Testis (tissue), 2 donors: ENCODE results near the gene KTI12.

Source experiments
- POLR2A ChIP-seq: fragments of 450-650 bp; IDR thresholded peaks from one replicate; pipeline ENCODE4 v1.6.1; 2017; ENCODE audit warnings: antibody characterized with exemption, mild to moderate bottlenecking, moderate library complexity
- TF ChIP-seq, protein P1 (sequence below), 3 experiments: fragments of 450-650 bp in 2 of 3; fragments of 200-600 bp in 1 of 3; sonication (generic) in 1 of 3; IDR thresholded peaks; one replicate each; pipeline ENCODE4 v1.5.1; 2016 to 2019; ENCODE audit warnings: antibody characterized with exemption in 3 of 3, mild to moderate bottlenecking in 2 of 3, moderate library complexity in 1 of 3

DNA sequence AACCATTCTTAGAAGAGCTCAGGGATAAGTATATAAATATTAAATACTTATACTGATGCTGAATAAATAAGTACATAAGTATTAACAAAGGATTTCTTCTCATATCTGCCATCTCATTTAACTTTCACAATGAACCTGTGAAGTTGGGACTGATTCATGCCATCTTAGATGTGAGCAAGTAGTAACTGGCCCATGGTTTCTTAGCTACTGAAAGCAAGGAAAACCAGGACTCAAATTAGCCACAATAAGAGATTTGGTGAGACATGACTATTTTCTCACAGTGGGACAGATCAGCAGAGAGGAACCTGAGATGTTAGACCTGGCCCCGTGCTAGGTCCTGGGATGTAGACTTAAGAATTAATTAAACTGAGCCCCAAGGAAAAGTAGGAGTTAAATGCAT is 34.9 kb downstream of the KTI12 start:
- TF ChIP-seq, protein P1, sequence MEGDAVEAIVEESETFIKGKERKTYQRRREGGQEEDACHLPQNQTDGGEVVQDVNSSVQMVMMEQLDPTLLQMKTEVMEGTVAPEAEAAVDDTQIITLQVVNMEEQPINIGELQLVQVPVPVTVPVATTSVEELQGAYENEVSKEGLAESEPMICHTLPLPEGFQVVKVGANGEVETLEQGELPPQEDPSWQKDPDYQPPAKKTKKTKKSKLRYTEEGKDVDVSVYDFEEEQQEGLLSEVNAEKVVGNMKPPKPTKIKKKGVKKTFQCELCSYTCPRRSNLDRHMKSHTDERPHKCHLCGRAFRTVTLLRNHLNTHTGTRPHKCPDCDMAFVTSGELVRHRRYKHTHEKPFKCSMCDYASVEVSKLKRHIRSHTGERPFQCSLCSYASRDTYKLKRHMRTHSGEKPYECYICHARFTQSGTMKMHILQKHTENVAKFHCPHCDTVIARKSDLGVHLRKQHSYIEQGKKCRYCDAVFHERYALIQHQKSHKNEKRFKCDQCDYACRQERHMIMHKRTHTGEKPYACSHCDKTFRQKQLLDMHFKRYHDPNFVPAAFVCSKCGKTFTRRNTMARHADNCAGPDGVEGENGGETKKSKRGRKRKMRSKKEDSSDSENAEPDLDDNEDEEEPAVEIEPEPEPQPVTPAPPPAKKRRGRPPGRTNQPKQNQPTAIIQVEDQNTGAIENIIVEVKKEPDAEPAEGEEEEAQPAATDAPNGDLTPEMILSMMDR (IDR thresholded peaks at IDR 0.05) = no peak
- TF ChIP-seq POLR2A = no peak
